RKO (cell line): ENCODE measurements around the gene PTPN11.

Experiments
- DNase-seq: peaks from one replicate; pipeline ENCODE4 v3.0.0-alpha.2; 2016; ENCODE audit warnings: low spot score

The PTPN11 gene

DNA sequence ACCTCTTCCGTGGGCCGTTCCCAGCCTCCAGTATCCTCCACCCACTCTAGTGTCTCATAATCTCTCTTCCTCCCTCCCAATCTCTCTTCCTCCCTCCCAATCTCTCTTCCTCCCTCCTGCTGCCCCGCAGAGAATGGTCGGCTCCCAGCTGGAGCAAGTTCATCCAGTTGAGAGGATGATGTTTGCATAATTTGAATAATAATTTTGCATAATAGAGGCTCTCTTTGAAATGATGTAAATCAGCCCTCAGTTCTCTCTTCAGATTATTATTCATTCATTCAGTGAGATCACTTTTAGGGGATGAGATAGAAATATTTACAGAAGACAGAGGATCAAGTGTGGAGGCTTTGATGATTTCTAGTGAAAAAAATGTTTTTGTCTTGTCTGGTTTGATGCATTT, 125.0 kb downstream of the PTPN11 start:
- no peak for DNase-seq

DNA sequence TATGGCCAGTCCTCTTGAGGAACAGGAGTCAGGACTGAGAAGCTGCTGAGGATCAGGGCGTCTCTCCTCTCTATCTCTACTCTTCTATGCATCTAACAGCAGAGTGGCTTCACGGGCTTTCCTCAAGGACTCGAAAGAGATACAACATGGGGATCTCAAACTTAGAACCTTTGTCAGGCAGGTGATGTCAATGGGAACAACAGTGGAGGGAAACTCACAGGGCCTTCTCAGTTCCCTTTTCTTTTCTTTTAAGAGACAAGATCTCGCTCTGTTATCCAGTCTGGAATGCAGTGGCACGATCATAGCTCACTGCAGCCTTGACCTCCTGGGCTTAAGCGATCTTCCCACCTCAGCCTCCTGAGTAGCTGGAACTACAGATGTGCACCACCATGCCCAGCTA, 127.6 kb downstream of the PTPN11 start:
- no peak for DNase-seq

GRCh38 chr12:112546996-112547395, 128.2 kb downstream of the PTPN11 start:
- no peak for DNase-seq

DNA sequence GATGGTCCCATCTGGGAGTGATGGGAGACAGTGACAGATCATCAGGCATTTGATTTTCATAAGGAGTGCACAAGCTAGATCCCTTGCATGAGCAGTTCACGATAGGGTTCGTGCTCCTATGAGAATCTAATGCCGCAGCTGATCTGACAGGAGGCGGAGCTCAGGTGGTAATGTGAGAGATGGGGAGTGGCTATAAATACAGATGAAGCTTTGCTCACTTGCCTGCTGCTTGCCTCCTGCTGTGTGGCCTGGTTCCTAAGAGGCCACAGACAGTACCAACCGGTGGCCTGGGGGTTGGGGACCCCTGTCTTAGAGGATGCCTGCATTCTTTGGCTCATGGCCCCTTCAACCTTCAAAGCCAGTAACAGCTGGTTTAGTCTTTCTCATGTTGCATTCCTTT, 130.3 kb downstream of the PTPN11 start:
- no peak for DNase-seq

GRCh38 chr12:112551681-112552080, 132.9 kb downstream of the PTPN11 start:
- DNase-seq: no peak

- no peak for DNase-seq
Observed at GRCh38 chr12:112555621-112556233, 137.0 kb downstream of the PTPN11 start.

GRCh38 chr12:112557951-112558630, 139.3 kb downstream of the PTPN11 start:
- DNase-seq: no peak
